GM19035 (cell line): ENCODE measurements around the gene NDOR1.

Experiments
- ATAC-seq: cut with Tn5 transposase; IDR thresholded peaks from one replicate; pipeline ENCODE4 v1.9.1; 2021; ENCODE audit not compliant: unreplicated experiment

Gene NDOR1

GRCh38 chr9:137218754-137219271 is 13.3 kb downstream of the NDOR1 start:
- no peak for ATAC-seq

GRCh38 chr9:137219757-137220316 is 14.3 kb downstream of the NDOR1 start:
- no peak for ATAC-seq

GRCh38 chr9:137220317-137221094 is 15.0 kb downstream of the NDOR1 start:
- ATAC-seq, result no peak

GRCh38 chr9:137221095-137221505 is 15.6 kb downstream of the NDOR1 start:
- ATAC-seq, result no peak

GRCh38 chr9:137221506-137222111 is 16.1 kb downstream of the NDOR1 start:
- ATAC-seq, result no peak

- ATAC-seq, result peak; percentile 8
Measured at GRCh38 chr9:137222190-137223077, 16.9 kb downstream of the NDOR1 start, which contains the start of gene RNF208. TSS of gene RNF208 (minus strand) at chr9:137222240. CDS start at chr9:137221212, 1,028 bp downstream.

- ATAC-seq, result peak; percentile 66
Measured at GRCh38 chr9:137223078-137223970, 17.8 kb downstream of the NDOR1 start.

GRCh38 chr9:137224830-137225694 is 19.6 kb downstream of the NDOR1 start, which contains the start of gene CYSRT1:
TSS of gene CYSRT1 (plus strand) at chr9:137225174. CDS start at chr9:137225622, 448 bp downstream.
- ATAC-seq, result no peak

- no peak for ATAC-seq
Measured at GRCh38 chr9:137225699-137226331, 20.3 kb downstream of the NDOR1 start.

GRCh38 chr9:137226338-137227053 is 21.0 kb downstream of the NDOR1 start:
- no peak for ATAC-seq

- no peak for ATAC-seq
Measured at GRCh38 chr9:137227054-137227852, 21.8 kb downstream of the NDOR1 start, which contains the start of gene RNF224. TSS of gene RNF224 (plus strand) at chr9:137227502. CDS start at chr9:137228336, 834 bp downstream.

GRCh38 chr9:137227853-137228505 is 22.5 kb downstream of the NDOR1 start:
- no peak for ATAC-seq

- ATAC-seq, result no peak
Measured at GRCh38 chr9:137228506-137228967, 23.0 kb downstream of the NDOR1 start.

- no peak for ATAC-seq
Measured at GRCh38 chr9:137228968-137229896, 23.7 kb downstream of the NDOR1 start.
